GM19467 (cell line): Measurements from ENCODE around the gene TMEM53.

Experiments
- ATAC-seq: cut with Tn5 transposase; IDR thresholded peaks from one replicate; pipeline ENCODE4 v1.9.1; 2021; ENCODE audit warnings: mild to moderate bottlenecking, moderate library complexity; ENCODE audit not compliant: unreplicated experiment

Gene TMEM53

DNA sequence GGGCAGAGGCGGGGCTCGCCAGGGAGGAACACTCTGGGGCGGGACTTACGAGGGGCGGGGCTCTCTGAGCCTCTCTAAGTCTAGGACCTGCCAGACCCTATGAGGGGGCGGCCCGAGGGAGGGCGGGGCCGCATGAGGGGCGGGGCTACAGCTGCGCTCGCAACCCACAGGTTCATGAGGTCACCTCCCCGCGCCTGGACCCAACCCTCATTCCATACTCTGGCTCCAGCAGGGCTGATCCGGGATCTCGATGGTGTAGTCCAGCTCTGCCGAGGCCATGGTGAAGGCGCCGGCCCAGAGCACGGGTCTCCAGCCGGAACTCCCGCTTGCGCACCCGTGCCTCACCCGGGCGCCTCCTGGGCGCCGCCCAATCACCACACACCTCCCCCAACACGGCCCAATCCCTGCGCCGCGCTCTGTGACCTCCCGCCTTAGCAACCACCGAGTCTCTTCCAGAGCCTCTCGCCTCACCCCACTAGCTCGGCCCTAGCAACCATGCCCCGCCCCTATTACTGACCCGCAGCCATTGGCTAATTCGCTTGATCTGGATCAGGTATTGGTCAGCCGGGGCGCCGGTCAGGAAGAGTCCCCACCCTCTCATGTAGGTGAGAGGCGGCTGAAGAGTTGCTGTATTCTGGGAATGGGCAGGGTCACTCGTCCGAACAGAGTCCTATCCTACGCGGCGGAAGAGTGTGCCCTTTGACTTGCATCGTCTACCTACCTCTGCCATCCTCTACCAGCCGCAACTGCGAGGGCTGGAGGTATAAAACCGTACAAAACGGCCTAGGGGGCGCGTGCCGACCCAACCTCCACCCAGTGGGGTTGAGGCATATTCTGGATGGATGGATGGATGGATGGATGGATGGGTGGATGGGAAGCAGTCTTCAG is at the start of gene TMEM53, which contains the start of gene ARMH1:
TMEM53 (minus strand) TSS at position 369 of the 888 bp plus-strand sequence; CDS start at position 279, 90 bp downstream.
ARMH1 (plus strand) TSS at position 602 of the 888 bp plus-strand sequence. CDS start 14,984 bp downstream, outside the sequence.
- peak; percentile 90 for ATAC-seq

- no peak for ATAC-seq
Measured at GRCh38 chr1:44723496-44724295, 49.4 kb upstream of the TMEM53 start.

DNA sequence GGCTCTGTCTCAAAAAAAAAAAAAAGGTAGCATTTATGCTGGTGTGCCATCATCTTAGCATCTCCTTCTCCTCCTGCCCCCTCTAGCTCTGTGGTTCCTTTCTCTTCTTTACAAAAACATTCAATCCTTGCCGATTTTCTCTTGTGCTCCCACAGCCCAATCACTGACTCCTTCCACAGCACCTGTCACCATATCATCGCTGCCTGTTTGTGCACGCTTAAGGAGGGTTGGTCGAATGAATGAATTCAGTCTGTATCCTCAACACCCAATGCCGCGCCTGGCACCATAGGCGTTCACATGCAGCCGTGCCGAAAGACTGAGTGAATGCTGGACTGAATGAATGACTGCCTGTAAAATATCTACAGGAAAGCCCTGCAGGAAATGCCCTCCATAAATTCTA is 48.8 kb upstream of the TMEM53 start:
- ATAC-seq = no peak

DNA sequence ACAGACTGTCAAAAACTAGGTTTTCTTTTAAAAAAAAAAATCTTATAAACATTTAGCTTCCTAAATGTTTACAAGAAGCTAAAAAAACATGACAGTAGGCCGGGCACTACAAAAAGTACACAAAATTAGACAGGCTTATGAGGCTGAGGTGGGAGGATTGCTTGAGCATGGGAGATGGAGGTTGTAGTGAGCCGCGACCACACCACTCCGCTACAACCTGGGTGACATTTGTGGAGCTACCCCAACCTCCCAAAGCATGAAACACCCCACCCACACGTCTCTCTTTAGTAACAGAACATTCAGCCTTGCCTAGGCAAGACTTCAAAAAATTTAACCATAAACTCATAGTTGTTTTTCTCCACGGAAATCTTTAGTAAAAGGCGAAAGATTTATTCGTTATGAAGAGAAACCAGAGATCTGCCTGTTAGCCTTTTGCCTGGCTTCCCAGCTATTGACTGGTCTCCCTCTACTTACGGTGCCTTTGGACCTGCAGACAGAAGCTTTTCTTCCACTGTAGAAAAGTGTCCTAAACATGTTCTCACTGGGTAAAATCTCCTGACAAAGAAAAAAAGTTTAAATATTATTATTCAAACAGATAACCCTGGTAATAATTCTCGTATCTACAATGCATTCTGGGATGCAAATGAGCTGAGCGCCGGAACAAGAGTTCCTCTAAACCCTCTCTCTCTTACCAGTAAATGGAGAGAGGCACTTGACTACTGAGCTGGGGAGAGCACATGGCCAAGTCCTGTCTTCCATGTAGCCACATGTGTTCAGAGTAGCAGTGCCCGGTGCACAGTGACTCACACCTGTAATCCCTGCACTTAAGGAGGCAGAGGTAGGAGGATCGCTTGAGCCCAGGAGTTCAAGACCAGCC is 47.4 kb upstream of the TMEM53 start:
- ATAC-seq = peak; percentile 56

DNA sequence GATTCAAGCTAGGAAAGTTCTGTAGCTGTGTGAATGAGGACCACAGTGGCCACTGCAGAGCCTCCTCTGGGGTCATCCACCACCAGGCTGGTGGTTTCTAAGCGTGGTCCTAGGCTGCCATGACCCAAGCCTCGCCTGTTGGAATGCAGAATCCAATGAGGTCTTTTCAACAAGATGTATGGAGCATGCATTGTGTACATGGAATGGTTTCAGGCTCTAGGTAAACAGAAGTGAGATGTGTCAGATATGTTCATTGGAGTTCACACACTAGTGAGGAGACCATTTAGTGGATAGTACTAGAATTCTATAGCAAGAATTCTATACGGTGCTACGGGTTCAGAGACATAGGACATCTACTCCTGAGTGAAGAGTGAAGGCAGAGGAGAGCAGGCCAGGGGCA is 46.0 kb upstream of the TMEM53 start:
- ATAC-seq = no peak

DNA sequence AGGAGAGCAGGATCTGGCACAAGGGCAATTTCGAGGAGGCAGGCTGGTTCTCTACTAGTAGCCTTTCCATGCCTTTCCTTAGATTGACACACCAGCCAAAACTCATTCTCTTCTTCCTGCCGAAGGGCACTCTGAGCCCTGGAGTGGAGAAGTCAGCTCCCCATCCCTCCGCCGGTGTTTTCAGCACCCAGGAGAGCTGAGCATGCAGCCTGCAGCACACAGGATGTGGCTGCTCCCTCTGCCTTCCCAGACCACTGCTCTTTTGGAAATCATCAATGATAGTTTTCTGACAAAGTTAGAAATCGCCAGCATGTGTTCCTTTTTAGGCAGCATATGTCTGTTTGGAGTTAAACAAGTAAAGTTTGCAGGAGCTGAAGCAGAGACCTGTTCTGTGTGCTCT is 45.0 kb upstream of the TMEM53 start:
- no peak for ATAC-seq

- ATAC-seq = no peak
Measured at GRCh38 chr1:44718091-44718490, 43.8 kb upstream of the TMEM53 start.

DNA sequence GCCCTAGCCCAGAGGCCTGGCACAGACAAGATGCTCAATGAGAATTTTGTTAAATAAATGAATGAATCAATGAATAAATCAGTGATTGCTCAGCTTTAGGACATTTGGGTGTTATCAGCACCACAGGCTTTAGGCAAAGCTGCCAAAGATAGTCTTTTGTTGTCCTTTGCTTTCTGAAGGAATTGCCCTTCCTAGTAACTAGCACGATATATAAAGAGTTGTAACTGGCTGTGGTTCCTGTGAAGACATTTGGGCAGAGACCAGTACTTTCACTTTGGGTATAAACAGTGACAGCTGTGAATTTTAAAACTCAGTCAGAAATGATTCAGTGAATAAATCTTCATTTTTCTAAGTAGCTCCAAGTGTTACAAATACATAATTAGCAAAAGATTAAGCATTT is 43.4 kb upstream of the TMEM53 start:
- ATAC-seq = no peak

GRCh38 chr1:44717156-44717555 is 42.9 kb upstream of the TMEM53 start:
- ATAC-seq = no peak

- ATAC-seq = no peak
Measured at GRCh38 chr1:44714944-44715571, 40.8 kb upstream of the TMEM53 start.

DNA sequence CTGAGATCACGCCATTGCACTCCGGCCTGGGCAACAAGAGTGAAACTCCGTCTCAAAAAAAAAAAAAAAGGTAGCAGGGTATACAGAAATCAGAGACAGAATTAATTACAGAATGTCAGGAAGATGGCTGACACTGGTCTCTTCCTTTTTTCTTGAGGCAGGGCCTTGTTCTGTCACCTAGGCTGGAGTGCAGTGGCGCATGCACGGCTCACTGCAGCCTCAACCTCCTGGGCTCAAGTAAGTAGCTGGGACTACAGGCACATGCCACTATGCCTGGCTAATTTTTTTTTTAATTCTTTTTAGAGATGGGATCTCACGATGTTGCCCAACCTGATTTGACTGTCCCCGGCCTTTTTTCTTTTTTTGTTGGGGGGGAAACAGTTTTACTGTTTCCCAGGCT is 40.3 kb upstream of the TMEM53 start:
- no peak for ATAC-seq

GRCh38 chr1:44713321-44713781 is 39.1 kb upstream of the TMEM53 start:
- ATAC-seq = no peak

DNA sequence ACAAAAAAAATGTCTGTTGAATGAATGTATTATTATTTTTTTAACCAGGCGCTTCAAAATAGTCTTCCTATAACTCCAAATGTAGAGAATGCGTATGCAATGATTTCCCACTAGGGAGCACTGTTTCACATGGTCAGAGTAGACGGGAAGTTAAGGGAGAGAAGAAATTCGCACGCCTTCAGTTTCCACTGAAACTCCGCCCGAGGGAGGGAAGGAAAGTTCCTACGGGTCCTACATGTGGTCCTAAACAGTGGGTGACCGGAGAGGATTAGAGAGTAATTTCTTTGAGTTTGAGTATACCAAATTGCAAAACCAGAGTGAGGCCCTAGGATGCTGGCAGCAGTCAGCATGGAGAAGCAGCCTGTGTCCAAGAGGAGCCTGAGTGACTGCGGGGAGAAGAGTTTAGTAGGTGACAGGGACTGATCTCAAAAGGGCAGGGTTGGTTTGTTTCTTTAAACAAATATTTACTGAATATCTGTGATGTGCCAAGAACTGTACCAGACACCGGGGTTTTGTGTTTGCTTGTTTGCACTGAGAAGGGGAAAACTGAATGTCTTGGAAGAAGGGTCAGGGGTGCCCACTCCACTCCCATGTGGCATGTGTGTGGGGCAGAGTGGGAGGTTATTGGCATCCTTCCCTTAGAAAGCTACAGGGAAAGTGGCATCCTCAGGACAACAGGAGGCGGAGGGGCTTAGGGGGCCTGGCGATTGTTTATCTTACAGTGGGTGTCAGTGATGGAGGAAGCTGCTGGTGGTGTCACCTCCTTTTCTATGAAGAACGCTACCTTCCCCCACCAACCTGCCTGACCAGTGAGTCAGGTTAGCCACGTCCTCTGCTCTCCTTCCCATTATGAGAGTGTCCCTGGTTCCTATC is 33.9 kb upstream of the TMEM53 start:
- no peak for ATAC-seq

DNA sequence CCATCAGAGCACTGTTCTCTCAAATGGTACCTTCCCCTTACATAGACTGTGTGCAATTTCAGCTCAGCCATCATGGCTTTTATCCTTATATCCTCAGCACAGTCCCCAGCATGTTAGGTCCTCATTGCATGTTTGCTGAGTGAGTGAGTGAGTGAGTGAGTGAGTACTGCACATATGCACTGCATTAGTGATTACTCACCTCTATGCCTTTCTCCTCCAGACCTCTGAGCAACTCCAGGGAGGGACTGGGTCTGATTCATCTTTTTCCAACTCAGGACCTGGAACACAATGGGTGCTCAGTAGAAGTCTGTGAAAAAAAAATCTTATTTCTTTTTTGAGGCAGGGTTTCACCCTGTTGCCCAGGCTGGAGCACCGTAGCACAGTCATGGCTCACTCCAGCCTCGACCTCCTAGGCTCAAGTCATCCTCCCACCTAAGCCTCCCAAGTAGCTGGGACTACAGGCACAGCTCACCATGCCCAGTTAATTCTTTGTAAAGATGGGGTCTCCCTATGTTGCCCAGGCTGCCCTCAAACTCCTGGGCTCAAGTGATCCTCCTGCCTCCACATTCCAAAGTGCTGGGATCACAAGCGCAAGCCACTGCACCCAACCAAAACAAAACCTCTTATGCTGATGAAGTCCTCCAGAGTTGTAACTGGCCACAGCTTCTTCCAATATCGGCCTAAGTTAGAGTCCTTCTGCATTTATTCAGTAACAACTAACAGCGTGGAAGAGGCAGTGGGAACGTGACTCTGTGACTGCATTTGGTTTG is 33.0 kb upstream of the TMEM53 start:
- ATAC-seq = no peak

DNA sequence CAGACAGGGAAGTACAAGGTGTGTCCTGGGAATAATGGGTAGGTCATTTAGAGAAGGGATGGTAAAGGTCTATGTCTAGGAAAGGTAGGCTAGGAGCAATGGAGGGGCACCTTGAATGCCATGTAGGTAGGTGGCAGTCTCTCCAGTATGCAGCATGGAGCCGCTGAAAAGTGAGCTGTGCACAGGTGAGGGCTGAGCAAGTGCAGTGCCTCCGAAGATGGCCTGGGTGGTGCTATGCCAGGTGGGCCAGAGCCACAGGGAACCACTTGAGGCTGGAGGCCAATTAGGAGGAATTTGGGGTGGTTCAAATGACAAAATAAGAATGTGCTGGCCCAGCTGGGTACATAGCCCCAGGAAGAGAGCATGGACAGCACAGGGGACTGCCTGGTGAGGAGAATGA is 31.7 kb upstream of the TMEM53 start:
- no peak for ATAC-seq

DNA sequence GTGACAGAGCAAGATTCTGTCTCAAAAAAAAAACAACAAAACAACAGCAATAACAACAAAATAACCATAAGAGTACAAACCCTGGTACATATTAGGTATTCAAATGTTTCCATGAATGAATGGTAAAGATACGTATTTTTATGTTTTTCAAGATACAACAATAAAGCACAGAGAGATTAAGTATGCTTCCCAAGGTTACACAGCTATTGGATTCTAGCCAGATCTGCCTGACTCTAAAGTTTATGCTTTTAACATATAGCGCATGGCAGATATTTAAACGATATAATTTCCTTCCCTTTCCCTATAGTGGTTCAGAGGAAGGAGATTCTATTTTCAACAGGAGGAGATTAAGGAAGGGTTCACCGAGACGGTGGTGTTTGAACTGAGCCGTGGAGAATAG is 31.2 kb upstream of the TMEM53 start:
- ATAC-seq = no peak

- ATAC-seq = no peak
Measured at GRCh38 chr1:44701141-44701573, 26.9 kb upstream of the TMEM53 start.

DNA sequence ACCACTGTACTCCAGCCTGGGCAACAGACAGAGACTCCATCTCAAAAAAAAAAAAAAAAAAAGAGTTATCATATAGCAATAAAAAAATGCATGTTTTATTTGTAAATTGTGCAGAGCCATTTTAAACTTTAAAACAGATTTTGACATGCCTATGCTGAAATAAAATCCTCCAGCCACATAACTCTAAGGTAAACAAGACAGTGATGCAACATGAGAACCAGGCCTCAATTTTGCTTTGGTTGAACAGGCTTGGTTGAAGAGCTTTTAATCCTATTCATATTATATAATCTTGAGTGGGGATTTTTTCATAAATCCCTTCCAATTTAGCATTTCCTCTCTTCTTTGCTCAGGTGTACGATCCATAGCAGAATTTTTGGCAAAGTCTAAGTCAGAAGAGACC is 26.3 kb upstream of the TMEM53 start:
- ATAC-seq = no peak
